GM12875 (cell line): ENCODE results near the gene CCDC191.

Source experiments
- H3K4me3 ChIP-seq: one replicate; pipeline ENCODE4 v1.5.1; 2011; ENCODE audit warnings: low read depth, low read length, control low read depth
- TF ChIP-seq, protein P1 (sequence below): IDR thresholded peaks from 2 replicates; pipeline ENCODE4 v1.5.1; 2011; ENCODE audit warnings: low read depth, mild to moderate bottlenecking, control low read depth, inconsistent platforms, low read length, moderate library complexity, borderline replicate concordance; ENCODE audit not compliant: insufficient read depth

Gene CCDC191

DNA sequence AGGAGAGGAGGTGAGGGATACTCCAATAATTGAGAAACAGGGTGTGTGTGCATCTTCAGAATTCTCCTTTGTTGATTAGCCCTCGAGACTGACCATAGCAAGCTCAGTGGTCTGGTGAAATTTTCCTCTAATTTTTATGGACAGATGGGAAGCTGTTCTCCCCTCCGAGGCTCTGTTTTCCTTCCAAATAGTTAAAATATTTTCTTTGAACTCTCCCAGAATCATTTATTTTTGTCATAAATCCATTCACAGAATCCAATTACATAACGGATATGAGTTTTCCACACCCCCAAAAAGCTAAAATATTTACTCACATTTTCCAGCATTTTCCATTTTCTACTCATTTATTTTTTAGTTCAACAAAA lies 36.7 kb upstream of the CCDC191 start:
- H3K4me3 ChIP-seq: no peak overlapping the region
- TF ChIP-seq, protein P1, sequence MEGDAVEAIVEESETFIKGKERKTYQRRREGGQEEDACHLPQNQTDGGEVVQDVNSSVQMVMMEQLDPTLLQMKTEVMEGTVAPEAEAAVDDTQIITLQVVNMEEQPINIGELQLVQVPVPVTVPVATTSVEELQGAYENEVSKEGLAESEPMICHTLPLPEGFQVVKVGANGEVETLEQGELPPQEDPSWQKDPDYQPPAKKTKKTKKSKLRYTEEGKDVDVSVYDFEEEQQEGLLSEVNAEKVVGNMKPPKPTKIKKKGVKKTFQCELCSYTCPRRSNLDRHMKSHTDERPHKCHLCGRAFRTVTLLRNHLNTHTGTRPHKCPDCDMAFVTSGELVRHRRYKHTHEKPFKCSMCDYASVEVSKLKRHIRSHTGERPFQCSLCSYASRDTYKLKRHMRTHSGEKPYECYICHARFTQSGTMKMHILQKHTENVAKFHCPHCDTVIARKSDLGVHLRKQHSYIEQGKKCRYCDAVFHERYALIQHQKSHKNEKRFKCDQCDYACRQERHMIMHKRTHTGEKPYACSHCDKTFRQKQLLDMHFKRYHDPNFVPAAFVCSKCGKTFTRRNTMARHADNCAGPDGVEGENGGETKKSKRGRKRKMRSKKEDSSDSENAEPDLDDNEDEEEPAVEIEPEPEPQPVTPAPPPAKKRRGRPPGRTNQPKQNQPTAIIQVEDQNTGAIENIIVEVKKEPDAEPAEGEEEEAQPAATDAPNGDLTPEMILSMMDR: no peak

DNA sequence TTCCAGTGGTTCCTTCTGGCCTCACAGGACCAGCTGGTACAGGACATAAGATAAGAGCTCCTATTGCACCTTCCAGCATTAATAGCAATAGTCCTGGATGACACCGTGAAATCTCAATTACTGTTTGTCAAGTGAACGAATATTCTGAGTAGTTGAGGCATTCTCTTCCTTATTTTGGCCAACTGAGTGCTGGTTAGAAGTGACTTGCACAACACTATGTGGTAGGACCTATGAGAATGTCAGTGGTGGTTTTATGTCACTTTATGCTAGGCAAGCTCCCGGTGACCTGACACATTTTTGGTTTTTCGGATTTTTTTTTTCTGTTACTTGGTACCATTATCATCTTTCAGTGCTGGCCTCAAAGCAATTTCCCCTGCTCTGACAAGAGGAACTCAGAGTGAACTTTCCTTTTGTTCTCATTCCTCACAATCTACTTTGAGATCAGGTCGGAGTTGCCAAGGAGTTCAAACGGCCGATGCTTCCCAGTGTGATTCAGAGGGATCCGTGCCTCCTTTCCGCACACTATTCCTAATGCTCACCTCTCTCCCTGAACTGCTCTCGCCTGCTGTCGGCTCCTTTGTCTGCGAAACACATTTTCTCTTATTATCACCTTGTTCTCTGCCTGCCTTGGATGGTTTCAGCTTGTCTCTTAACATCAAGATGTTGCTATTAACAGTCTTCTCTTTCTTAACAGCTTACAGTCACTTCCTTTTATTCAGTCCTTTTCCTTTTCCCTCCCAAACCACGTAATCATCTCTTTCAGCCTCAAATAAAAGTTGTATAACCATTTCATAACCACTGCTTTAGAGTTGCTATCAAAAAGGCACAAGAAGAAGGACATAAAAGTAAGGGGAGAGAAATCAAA lies 36.1 kb upstream of the CCDC191 start:
- H3K4me3 ChIP-seq: no peak overlapping the region
- TF ChIP-seq, protein P1: no peak

DNA sequence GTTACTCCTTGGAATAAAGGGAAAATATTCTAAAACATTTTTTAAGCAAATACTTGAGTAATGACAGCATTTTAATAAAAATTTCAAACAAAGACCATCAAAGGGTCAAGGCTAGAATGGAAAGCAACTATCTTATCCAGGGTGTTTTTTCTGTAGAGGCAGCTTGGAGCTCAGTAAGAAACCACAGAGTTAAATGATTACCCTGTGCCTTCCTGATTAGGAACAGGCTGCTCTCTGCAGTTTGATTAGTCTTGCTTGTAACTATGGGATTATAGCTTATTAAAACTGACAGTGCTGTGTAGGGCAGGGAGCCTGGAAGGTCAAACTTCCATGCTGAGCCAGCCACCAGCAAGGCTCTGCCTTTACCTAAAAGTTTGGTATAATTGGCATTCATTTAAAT lies 33.3 kb upstream of the CCDC191 start:
- H3K4me3 ChIP-seq: no peak overlapping the region
- TF ChIP-seq, protein P1: no peak

DNA sequence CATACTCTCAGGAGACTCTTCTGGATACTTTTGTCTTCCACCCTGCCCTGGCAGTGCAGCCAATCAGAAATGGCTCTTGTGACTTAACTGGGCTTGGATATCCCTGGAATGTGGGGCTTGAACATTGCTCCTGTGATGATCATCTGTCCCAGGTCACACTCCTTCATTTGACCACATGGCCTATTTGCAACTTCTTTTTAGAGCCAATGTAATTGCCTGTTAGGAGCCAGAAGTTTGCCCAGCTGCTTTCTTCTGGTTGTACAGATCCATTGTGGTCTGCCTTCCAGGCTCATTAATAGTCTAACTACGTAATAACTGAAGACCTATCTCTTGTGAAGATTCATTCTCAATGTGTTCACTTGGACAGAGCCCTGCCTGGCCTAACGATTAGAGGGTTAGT lies 30.0 kb upstream of the CCDC191 start:
- TF ChIP-seq, protein P1: no peak
- H3K4me3 ChIP-seq: no peak overlapping the region

DNA sequence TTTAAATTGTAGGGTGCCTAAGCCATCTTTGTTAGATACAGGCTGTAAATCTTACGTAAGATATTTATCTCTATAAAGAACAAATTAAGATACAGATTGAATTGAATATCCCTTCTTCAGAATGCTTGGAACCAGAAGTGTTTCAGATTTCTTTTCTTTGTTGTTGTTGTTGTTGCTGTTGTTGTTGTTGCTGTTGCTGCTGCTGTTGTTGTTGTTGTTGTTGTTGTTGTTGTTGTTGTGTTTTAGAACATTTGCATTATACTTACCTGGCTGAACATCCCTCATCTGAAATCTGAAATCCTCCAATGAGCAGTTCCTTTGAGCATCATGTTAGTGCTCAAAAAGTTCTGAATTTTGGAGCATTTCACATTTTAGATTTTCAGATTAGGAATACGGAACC lies 26.8 kb upstream of the CCDC191 start:
- TF ChIP-seq, protein P1: no peak
- no peak overlapping the region for H3K4me3 ChIP-seq

DNA sequence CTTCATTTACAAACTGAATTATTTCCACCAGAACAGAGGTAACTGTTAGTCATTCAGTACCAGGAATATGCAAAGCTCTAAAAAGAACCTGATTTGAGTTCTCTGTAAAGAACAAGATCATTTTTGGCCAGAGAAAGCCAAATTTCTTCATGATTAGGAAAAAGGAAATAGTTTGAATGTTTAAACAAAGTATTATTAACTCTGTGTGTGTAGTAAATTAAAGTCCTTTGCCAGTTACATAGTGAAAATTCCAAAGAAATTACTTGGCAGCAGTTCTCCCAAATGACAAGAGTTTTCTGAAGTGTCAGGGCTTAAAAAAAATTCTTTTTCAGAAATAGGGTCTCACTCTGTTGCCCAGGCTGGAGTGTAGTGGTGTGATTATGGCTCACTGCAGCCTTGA lies 24.7 kb upstream of the CCDC191 start:
- TF ChIP-seq, protein P1: no peak
- H3K4me3 ChIP-seq: no peak overlapping the region

DNA sequence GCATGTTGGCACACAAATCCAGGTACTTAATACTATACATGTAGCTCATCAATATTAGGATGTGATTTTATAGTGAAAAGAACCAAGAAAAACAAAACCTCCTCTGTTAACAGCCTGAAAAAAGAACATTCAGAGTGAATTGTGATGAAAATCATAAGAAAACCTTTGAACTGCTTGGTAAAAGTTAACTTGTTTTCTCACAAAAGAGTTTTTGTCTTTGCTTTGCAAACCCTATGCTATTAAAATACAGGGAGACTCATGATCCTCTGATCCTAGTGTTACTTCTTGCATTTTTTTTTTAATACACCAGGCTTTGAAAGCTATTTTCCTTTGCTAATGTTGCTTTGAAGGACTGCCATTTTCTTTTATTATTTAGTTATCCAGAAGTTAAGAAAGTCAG lies 23.9 kb upstream of the CCDC191 start:
- TF ChIP-seq, protein P1: no peak
- H3K4me3 ChIP-seq: no peak overlapping the region
